COLO668 (cell line): ENCODE measurements around the gene CDC42BPG.
A peak's percentile ranks its signal among the peaks of the same experiment; 100 is the strongest.

ENCODE experiments used
- DNase-seq: peaks from one replicate; lab custom pipeline; 2025; ENCODE audit not compliant: unreplicated experiment; lab: John Stamatoyannopoulos, UW

The CDC42BPG gene

GRCh38 chr11:64789331-64790204 lies 54.9 kb downstream of the CDC42BPG start:
- DNase-seq: no peak

- DNase-seq: no peak
Measured at GRCh38 chr11:64788321-64789215, 55.9 kb downstream of the CDC42BPG start.

GRCh38 chr11:64787526-64788320 lies 56.7 kb downstream of the CDC42BPG start:
- DNase-seq: peak; percentile 50

GRCh38 chr11:64786308-64786707 lies 58.1 kb downstream of the CDC42BPG start:
- DNase-seq: no peak

- DNase-seq: no peak
Measured at GRCh38 chr11:64784813-64785581, 59.5 kb downstream of the CDC42BPG start.

- peak; percentile 98 for DNase-seq
Measured at GRCh38 chr11:64778473-64779298, 65.8 kb downstream of the CDC42BPG start, which contains the start of gene SF1. SF1 (minus strand) TSS chr11:64778542; CDS start chr11:64778392, 150 bp downstream.

GRCh38 chr11:64778223-64778472 lies 66.3 kb downstream of the CDC42BPG start:
- DNase-seq: no peak

GRCh38 chr11:64777449-64778222 lies 66.8 kb downstream of the CDC42BPG start:
- peak; percentile 96 for DNase-seq

- no peak for DNase-seq
Measured at GRCh38 chr11:64776875-64777274, 67.6 kb downstream of the CDC42BPG start.

GRCh38 chr11:64776425-64776824 lies 68.0 kb downstream of the CDC42BPG start:
- DNase-seq: no peak

- no peak for DNase-seq
Measured at GRCh38 chr11:64774144-64774543, 70.3 kb downstream of the CDC42BPG start.
